ENCODE results near the gene NMB.

DNA sequence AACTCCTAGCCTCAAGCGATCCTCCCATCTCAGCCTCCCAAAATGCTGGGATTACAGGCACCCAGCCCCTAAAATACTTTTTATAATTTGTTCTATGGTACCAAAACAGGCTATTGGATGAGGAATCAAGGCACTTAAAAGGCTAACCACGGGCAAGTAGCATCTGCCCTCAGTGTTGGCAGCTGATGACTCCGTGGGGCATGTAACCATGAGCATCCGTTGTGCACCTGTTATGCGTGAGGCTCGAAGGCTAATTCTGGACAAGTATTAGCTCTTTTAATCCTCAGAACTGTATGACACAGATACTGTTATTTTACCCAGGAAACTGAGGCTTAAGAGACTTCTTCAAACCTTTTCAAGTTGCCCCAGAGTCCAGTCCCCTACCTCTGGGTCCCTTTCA is 14.2 kb downstream of the NMB start:
- TF ChIP-seq, protein P1, sequence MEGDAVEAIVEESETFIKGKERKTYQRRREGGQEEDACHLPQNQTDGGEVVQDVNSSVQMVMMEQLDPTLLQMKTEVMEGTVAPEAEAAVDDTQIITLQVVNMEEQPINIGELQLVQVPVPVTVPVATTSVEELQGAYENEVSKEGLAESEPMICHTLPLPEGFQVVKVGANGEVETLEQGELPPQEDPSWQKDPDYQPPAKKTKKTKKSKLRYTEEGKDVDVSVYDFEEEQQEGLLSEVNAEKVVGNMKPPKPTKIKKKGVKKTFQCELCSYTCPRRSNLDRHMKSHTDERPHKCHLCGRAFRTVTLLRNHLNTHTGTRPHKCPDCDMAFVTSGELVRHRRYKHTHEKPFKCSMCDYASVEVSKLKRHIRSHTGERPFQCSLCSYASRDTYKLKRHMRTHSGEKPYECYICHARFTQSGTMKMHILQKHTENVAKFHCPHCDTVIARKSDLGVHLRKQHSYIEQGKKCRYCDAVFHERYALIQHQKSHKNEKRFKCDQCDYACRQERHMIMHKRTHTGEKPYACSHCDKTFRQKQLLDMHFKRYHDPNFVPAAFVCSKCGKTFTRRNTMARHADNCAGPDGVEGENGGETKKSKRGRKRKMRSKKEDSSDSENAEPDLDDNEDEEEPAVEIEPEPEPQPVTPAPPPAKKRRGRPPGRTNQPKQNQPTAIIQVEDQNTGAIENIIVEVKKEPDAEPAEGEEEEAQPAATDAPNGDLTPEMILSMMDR (IDR thresholded peaks at IDR 0.05) = no peak
- TF ChIP-seq POLR2AphosphoS5 (IDR thresholded peaks at IDR 0.05) = no peak

Measured in sigmoid colon (tissue), 4 donors.